ENCODE measurements around the gene MTHFD2L.

GRCh38 chr4:74190919-74191397, 33.0 kb downstream of the MTHFD2L start:
- TF ChIP-seq CTCF (IDR thresholded peaks at IDR 0.05; ENCODE audit: insufficient read depth, low read depth, low read length) (no peak), EZH2 (IDR thresholded peaks at IDR 0.05; ENCODE audit: insufficient read depth, low read length) (no peak)
